Loucy (cell line): ENCODE results near the gene SRGAP1.

Experiments used
- H2AFZ ChIP-seq: fragments of 200-600 bp; sonication (generic); 2 replicates; pipeline ENCODE4 v1.6.0; 2016; ENCODE audit warnings: antibody characterized with exemption, mild to moderate bottlenecking, low read length, moderate library complexity
- H3F3A ChIP-seq: fragments of 200-600 bp; 2 replicates; pipeline ENCODE4 v1.6.0; 2016; ENCODE audit warnings: antibody characterized with exemption, low read depth, mild to moderate bottlenecking
- H3K27me3 ChIP-seq: fragments of 200-600 bp; sonication (generic); 2 replicates; pipeline ENCODE4 v1.6.1; 2014; ENCODE audit warnings: low read length, mild to moderate bottlenecking; ENCODE audit not compliant: insufficient read depth, poor library complexity, severe bottlenecking
- H3K36me3 ChIP-seq: fragments of 200-600 bp; sonication (generic); 2 replicates; pipeline ENCODE4 v1.6.1; 2016; ENCODE audit warnings: low read length; ENCODE audit not compliant: insufficient read depth
- H3K4me1 ChIP-seq: fragments of 200-600 bp; sonication (generic); 2 replicates; pipeline ENCODE4 v1.5.1; 2014; ENCODE audit warnings: low read length, mild to moderate bottlenecking; ENCODE audit not compliant: insufficient read depth, poor library complexity, severe bottlenecking
- H3K4me2 ChIP-seq: fragments of 200-600 bp; sonication (generic); 2 replicates; pipeline ENCODE4 v1.6.0; 2014; ENCODE audit warnings: antibody characterized with exemption, low read length, low read depth, mild to moderate bottlenecking; ENCODE audit not compliant: poor library complexity, severe bottlenecking
- H3K4me3 ChIP-seq: fragments of 200-600 bp; sonication (generic); 2 replicates; pipeline ENCODE4 v1.5.1; 2014; ENCODE audit warnings: low read length, mild to moderate bottlenecking, mixed read lengths; ENCODE audit not compliant: poor library complexity, severe bottlenecking
- H3K79me2 ChIP-seq: fragments of 200-600 bp; sonication (generic); 2 replicates; pipeline ENCODE4 v1.6.1; 2014; ENCODE audit warnings: low read length; ENCODE audit not compliant: insufficient read depth
- H3K9ac ChIP-seq: fragments of 200-600 bp; sonication (generic); 2 replicates; pipeline ENCODE4 v1.6.0; 2014; ENCODE audit warnings: mild to moderate bottlenecking, low read depth, low read length, moderate library complexity; ENCODE audit not compliant: poor library complexity, severe bottlenecking
- H3K9me2 ChIP-seq: fragments of 200-600 bp; sonication (generic); replicated peaks from 2 replicates; pipeline ENCODE4 v1.6.1; 2016; ENCODE audit warnings: low read depth, low read length, mixed read lengths
- H3K9me3 ChIP-seq: fragments of 200-600 bp; sonication (generic); 2 replicates; pipeline ENCODE4 v1.6.1; 2014; ENCODE audit warnings: mild to moderate bottlenecking, antibody characterized with exemption, low read length, low read depth; ENCODE audit not compliant: insufficient read depth
- H4K20me1 ChIP-seq: fragments of 200-600 bp; sonication (generic); 2 replicates; pipeline ENCODE4 v1.6.0; 2014; ENCODE audit warnings: antibody characterized with exemption, low read length, mild to moderate bottlenecking; ENCODE audit not compliant: insufficient read depth, poor library complexity, severe bottlenecking
- CTCF ChIP-seq: fragments of 200-600 bp; sonication (generic); conservative IDR thresholded peaks from 2 replicates; pipeline ENCODE4 v1.5.1; 2014; ENCODE audit warnings: mild to moderate bottlenecking, antibody characterized with exemption, low read length
- EZH2phosphoT487 ChIP-seq: fragments of 200-600 bp; IDR thresholded peaks from 2 replicates; pipeline ENCODE4 v1.6.1; 2018; ENCODE audit warnings: antibody characterized with exemption, mild to moderate bottlenecking, moderate library complexity, borderline replicate concordance

SRGAP1 gene

DNA sequence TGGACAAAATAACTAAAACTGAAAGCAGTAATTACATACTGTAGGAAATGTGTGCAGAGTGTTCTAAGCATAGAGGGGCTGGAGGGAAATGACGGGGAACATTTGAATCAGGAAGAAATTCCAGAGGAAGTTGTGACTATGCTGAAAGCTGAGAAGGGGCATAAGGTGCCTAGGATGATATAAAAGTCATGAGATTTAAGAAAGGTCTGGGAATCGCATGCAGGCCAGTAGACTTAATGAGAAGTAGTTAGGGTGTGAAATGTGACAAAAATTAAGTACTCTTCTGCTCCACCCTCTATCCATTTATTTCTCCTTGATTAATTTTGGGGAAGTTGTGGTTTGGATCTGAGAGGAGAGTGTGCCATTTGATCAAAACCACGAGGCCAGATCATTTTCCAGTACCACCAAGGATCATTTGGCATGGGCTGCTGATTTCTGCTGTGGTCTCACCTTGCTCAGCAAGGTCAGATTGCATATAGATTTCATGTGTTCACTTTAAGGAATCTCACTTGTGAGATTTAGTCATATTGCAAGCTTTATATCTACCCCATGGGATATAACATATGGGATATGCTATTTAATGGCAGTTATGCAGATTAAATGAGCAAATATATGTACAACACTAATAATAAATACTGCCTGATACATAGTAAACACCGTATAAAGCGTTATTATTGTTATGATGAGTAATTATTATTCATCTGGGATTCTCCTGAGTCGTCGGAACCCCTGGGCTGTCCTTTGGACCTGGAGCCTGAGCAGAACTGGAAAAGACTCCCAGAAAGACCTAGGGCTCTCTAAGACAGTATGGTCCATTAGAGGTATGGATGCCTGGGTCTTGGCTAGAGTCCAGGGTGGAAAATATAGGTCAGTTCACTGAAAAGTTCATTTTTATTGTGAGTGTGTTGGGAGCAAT lies 72.3 kb downstream of the SRGAP1 start:
- no peak for TF ChIP-seq CTCF
- TF ChIP-seq EZH2phosphoT487, result no peak
- Histone ChIP-seq H2AFZ (no peak overlapping the region), H3K4me3 (no peak overlapping the region), H3K9me2 (no peaks in the 10 kb centered on the region), H3K27me3 (no peaks in the 10 kb centered on the region), H3K4me2 (no peak overlapping the region), H3K9me3 (no peaks in the 10 kb centered on the region), H3K4me1 (no peaks in the 10 kb centered on the region), H3K79me2 (no peaks in the 10 kb centered on the region), H3F3A (no peaks in the 10 kb centered on the region), H3K9ac (no peak overlapping the region), H3K36me3 (no peaks in the 10 kb centered on the region), H4K20me1 (no peaks in the 10 kb centered on the region)

- Histone ChIP-seq H2AFZ (no peak overlapping the region), H3K9ac (no peak overlapping the region), H4K20me1 (no peaks in the 10 kb centered on the region), H3K36me3 (no peaks in the 10 kb centered on the region), H3K79me2 (no peaks in the 10 kb centered on the region), H3K4me2 (no peak overlapping the region), H3K4me1 (no peaks in the 10 kb centered on the region), H3K27me3 (no peaks in the 10 kb centered on the region), H3K9me3 (no peaks in the 10 kb centered on the region), H3K4me3 (no peak overlapping the region), H3K9me2 (no peaks in the 10 kb centered on the region), H3F3A (no peaks in the 10 kb centered on the region)
- TF ChIP-seq EZH2phosphoT487 (no peak), CTCF (no peak)
Measured at GRCh38 chr12:63917477-63917862, 73.0 kb downstream of the SRGAP1 start.

GRCh38 chr12:63917864-63918799 lies 73.6 kb downstream of the SRGAP1 start:
- Histone ChIP-seq H3K9ac (no peak overlapping the region), H3K4me1 (no peaks in the 10 kb centered on the region), H3K27me3 (no peaks in the 10 kb centered on the region), H3K4me2 (no peak overlapping the region), H4K20me1 (no peaks in the 10 kb centered on the region), H3K9me3 (no peaks in the 10 kb centered on the region), H3K79me2 (no peaks in the 10 kb centered on the region), H3F3A (no peaks in the 10 kb centered on the region), H3K36me3 (no peaks in the 10 kb centered on the region), H2AFZ (no peak overlapping the region), H3K4me3 (no peak overlapping the region), H3K9me2 (no peaks in the 10 kb centered on the region)
- TF ChIP-seq CTCF, result no peak
- TF ChIP-seq EZH2phosphoT487, result no peak
